Measurements from ENCODE around the gene ATXN1.

Gene ATXN1

DNA sequence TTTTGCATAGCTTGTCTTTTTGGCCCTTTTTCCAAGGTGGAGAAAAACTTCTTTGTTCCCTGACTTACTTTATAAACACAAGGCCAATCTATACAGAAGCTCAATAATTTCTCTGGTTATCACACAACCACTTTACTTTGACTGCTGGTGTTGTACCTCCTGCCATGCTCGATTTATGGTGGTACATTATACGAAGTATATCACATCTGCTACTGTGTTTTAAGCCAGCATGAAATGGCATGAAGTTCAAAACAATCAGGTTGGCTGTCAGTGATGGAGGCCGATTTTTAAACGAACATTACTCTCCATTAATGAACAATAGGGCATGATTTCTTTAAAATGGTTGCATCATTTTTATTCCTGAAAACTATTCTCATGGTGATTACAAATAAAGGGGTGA is 21.0 kb upstream of the ATXN1 start:
- DNase-seq: no peak

DNA sequence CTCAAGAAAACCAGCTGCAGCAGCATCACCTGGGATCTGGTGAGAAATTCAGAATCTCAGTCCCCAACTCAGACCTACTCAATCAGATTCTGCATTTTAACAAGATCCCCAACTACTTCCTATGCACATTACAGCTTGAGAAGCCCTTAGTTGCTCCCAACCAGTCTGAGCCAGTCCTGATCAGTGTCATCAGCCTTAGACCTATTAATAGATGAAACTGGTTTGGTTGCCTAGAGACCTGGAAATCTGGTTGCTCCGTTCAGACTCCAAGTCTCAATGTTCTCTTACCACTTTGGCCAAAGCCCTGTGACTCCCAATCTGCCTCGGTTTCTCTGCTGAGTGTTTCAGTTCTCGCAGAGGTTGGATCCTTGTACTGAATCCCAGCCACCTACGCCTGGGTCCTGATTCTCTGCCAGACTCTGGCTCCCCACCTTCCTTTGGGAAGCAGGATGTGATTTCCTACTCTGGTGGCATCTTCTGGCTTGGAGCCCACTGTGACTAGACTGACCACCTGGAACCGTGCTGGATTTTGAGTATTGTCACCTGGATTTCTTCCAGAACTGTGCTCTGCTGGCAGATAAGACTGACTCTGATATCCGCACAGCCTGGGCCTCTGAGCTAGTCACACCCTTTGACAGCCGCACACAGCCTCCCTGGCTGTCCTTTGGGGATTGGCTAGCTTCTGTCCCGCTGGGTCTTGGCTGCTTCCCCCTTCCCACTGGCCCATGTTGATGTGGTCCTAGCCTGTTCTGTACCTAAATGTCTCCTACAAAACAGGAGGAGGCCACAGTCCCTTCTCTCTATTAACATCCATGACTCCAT is 20.3 kb upstream of the ATXN1 start:
- no peak for DNase-seq

DNA sequence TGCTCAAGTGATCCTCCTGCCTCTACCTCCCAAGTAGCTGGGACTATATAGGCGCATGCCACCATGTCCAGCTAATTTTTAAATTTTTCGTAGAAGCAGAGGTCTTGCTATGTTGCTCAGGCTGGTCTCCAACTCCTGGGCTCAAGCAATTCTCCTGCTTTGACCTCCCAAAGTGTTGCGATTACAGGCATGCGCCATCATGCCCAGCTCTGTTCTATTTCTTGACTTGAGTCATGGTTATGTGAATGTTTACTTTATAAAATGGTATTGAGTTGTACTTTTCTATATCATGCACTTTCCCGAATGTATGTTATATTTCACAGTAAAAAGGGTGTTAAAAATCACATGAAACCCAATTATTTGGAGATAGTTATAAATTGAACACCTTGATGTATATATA is 17.3 kb upstream of the ATXN1 start:
- no peak for DNase-seq

DNA sequence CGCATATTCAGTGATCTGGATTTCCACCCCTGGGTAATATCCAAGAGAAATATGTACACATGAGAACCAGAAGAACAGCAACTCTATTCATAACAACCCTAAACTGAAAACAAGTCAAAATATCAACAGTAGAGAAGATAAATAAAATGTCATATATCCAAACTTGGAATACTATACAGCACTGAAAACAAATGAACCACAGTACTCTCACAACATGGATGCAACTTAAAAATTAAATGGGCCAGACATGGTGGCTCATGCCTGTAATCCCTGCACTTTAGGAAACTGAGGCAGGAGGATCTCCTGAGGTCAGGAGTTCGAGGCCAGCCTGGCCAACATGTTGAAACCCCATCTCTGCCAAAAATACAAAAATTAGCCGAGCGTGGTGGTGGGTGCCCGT is 16.5 kb upstream of the ATXN1 start:
- no peak for DNase-seq

DNA sequence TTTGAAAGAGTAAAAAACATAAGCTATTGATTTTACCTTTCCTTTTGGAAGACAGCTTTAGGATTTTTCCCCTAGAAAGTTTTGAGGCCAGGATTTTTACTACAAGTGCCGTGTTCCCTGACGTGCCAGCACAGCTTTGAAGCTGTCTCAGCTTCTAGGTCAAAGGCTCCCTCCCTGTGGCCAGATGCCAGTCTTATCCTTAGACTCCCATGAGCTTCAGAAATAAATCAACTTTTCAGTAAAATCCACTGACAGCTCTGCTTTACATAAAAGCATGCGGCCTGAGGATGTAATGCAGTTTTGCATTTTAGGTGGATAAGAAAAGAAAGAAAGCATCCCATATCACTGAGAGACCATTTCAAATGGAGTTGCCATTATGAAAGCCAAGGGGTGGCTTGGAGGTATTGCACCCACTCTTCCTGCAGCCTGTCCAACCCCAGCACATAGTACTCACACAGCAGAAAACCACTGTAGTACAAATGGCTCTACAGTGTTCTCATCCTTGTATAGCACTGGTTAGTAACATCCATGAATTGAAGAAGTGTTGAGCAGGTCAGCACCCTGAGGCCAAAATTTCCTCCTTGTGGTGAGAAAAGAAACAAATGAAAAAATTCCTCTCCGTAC is 15.2 kb upstream of the ATXN1 start:
- no peak for DNase-seq

DNA sequence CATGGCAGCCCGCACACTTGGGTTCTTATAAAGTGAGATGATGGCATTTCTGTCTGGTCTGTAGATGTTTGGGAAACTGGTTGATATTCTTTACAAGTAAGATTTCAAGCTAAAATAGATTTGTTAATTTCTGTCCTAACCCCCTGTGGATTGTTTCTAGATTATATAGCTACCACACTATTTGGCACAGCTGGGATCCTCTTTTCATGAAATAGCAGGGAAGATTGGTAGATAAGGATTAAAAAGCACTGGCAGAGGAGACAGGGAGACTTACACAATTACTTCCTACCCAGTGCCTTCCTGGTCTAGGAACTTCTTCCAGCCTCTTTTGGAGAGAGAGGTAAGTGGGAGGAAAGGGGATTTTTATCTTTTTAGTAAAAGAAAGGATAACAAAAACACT is 13.2 kb upstream of the ATXN1 start:
- DNase-seq: no peak

DNA sequence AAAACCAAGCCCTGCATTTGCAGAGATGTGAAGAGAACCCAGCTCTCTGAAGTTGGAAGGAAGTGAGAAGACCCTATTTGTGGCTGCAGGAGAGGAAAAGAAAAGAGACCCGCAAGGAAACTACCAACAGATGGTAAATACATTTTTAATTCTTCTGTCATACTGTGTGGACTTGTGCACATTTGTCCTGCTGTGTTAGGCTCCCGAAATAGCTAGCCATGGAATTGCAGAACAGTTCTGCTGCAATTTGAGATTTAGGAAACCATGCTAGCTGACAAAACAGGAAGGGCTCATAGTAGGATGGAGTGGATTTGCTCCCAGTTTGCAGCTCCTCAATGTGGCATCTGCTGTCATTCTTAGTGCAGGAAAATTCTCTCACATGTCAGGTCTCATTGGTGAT is 12.1 kb upstream of the ATXN1 start:
- no peak for DNase-seq

DNA sequence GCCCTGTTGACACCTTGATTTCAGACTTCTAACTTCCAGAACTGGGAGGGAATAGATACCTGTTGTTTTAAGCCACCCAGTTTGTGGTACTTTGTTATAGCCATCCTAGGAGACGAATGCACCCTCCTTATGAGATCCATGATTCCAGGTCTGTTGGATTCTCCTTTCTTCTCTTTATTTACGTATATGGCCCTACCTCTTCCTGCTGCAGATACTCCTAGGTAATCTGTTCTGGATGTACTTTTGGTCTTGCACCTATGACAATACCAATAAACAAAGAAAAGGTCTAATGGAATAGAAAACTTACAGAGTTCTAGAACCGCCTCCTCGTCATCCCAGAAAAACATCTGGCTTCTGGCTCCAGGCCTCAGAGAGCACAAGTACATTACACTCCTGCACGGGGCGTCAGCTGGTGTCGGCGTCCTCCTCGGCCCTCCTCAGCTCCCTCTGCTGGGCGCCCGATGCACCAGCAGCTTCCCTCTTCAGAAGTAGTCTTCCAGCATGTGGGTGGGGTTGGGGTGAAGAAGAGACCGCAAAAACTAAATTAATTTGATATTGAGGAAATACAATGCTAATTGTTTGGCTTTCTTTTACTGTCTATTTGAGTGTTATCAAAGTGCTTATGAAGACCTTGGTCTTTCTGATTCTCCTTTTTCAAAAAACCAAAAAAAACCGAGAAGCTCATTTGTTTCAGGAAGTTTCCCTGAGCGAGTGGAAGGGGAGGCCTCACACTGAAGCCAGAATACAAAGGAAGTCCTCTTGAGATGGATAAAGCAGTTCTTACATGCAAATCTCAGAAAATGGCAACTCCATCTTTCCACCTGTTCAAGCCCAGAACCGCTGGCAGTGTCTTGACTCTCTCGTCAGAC is 9.7 kb upstream of the ATXN1 start:
- peak; percentile 78 to 85 for DNase-seq

DNA sequence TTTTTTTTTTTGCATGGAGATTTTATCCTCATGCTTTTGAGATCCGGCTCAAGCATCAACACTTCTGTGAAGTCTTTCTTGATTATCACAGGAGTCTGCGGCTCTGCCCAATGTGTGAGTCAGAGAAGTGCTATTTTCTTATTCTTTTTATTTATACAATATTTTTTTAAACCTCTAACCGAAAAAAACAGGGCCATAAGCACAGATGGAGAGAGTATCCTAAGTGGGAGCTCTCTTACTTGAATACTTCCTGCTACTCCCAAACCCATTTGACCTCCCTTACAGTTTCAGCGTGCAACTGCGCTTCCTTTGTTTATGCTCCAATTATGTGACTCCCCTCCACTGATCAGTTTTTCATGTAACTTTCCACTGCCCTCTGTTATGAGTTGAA is 8.7 kb upstream of the ATXN1 start:
- DNase-seq: no peak

DNA sequence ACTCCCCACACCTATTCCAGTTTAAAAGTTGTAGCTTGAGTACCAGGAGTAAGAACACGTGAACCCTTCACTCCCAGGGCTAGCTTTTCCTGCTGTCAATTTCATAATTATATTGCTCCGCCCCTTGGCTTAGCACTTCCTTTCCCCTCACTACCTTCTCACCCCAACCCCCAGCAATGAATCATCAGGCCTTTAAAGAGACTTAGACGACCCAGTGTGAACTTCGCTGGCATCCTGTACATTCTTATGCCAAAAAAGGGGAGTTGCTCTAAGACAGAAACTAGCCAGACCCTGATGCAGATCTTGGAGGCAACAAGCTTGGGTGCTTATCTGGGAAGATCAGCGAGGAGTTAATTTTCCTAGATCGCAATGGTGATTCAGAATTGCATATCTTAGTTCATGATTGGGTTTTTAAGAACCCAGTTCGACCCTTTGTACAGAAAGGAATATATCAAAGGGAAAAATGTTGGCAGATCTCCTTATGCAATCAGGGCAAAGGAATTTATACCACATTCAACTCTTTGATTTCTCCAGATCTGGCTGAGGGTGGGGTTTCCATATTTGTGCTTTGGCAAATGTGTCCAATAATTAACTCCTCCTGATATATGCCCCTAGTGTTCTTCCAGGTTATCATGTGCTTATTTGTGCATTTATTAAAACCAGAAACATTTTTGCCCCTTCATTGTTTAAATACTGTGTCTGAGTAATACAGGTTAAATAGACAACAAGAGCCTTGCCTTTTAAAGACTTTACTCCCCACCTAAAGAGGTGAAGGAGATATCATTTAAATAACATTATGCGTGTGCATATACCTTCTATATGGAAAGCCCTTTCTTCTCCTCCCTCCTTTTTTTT is 8.1 kb upstream of the ATXN1 start:
- peak; percentile 70 to 83 for DNase-seq

DNA sequence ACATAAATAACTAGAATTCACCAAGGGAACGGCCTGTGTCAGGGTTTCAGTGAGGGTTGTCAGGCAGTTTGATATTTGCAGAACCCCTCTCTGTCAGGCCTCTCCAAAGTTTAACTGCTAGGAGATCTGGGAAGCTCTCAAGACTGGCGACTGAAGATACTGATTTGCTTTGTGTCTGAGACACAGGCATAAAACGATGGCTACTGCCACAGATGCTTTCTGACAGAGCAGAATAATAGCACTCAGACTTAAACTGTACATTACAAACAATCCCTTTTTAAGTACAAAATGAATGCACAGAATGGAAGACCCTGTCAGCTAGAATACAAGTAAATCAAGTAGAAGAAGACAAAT is 7.2 kb upstream of the ATXN1 start:
- DNase-seq: no peak

DNA sequence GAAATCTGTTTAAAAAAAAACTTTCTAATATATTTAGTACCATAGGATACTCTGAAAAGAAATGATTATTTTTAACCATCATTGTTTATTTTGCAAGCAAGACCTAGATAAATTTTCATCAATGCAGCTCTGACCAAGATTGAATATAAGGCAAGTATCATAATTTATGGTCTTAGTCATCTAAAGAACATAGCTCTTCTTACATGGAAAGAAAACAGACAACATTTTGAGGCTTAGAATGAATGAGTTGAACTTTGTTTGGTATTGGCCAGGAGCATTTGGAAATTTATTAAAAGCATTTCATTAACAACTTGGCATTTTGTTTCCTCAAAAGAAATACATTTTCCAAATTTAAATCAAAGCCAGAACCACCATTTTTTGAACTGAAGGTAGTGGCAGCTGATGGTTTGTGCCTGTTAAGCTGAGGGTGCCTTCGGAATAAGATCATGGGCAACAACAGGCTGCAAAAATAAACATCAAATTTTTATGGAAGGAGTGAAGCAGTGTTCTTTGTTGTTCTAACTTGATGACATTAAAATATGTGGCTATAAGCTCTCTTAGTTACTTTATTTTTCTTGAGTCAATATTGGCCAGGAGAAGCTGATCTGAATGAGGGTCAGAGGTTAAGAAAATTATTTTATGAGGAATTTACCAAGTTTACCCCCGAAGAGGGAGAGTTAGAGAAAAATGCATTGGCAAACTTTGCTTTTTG is 6.7 kb upstream of the ATXN1 start:
- DNase-seq: no peak

DNA sequence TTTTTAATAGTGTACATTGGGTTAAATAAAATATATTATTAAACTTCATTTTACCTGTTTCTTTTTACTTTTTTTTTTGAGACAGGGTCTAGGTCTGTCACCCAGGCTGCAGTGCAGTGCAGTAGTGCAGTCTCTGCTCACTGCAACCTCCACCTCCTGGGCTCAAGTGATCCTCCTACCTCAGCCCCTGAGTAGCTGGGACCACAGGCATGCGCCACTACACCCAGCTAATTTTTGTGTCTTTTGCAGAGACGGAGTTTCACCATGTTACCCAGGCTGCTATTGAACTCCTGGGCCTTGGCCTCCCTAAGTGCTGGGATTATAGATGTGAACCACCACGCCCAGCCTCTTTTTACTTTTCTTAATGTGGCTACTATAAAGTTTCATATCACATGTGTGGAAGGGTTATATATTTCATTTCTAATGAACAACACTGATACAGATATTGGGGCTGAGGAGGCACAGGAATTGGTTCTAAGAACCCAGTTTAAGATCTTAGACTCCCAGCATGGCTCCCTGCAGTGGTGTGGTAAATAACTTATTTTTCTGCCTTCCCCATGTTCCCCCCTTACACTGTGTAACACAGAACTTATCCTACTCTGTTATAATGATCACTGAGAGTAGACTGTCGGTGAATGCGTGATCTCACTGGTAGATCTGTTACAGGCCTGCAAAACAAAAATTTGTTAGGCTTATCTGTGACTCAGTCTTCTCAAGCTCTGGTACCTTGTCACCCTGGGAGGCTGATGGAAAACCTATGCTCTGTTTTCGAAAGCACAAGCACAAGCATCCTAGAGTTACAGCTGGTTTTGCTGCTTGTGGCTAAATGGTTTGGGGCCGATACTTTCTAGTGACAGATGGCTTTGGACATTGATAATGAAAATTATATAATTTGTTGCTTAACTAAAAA is 5.8 kb upstream of the ATXN1 start:
- no peak for DNase-seq

DNA sequence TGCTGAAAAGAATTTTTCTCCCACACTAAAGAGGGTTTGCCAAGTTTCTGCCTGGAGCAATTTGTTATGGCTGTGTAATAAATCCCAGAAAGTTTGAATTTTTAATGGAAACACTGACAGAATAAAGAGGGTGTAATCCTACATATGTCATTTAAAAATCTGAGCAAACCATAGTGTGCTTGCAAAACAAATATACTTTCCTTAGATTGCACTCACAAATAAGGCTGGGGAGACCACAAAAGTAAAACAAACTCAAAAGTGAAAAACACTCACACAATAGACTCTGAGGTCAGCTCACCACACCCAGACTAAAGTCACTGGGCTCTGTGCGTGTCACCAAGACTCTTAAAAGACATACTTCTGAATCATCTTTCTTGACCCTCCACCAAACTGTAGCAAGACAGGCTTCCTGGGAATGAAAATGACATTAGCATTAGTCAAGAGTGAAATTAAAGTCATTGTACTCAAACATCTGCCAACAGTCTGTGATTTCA is 4.8 kb upstream of the ATXN1 start:
- DNase-seq: peak in 1 of 2 donors; percentile 43

DNA sequence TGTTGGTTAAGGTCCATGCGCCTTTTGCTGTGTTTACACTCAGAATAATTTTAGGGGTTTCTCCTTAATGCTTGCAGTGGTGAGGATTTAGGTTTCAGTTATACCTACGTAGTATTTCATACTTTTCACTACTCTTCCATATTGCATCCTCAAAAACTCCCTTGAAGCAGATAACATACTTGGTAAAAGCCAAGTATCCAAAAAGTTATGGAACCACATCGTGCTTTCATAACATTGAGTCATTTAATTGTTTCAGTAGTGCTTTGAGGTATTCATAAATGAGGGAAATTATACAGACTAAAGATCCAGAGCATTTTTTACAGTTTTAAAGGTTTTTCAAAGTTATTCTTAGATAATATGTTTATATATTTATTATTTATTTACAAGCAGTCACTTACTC is 4.0 kb upstream of the ATXN1 start:
- DNase-seq: no peak

DNA sequence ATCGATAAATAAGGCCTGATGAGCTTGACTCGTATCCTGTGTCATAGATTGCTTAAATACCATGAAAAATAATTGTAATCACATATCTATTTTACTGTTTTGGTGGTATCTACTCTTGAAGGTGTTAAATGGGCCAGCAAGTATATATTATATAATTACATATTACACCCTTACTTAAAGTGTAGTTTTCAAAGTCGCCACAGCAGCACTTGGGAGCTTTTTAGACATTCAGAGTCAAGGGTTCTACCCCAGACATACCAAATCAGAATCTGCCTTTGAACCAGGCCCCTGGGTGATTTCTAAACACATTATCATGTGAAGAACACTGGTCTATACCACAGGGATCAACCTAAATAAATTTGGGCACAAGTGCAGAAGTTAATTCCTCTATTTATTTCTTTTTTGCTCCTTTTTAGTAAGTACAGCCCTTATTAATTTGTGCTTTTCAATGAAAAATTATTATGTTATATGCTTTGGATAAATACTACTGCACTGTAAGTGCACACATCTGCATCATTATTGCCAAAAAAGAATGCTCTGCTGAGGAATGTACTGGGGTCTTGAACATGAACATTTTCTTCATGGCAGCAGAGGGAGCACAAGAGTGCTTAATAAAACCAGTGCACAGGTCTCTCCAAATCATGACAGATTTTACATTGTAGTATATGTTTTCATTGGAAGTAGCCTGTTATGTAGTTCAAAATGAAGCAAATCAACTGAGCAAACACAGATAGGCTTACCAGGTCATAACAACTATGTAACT is 3.1 kb upstream of the ATXN1 start:
- peak; percentile 13 to 60 for DNase-seq

DNA sequence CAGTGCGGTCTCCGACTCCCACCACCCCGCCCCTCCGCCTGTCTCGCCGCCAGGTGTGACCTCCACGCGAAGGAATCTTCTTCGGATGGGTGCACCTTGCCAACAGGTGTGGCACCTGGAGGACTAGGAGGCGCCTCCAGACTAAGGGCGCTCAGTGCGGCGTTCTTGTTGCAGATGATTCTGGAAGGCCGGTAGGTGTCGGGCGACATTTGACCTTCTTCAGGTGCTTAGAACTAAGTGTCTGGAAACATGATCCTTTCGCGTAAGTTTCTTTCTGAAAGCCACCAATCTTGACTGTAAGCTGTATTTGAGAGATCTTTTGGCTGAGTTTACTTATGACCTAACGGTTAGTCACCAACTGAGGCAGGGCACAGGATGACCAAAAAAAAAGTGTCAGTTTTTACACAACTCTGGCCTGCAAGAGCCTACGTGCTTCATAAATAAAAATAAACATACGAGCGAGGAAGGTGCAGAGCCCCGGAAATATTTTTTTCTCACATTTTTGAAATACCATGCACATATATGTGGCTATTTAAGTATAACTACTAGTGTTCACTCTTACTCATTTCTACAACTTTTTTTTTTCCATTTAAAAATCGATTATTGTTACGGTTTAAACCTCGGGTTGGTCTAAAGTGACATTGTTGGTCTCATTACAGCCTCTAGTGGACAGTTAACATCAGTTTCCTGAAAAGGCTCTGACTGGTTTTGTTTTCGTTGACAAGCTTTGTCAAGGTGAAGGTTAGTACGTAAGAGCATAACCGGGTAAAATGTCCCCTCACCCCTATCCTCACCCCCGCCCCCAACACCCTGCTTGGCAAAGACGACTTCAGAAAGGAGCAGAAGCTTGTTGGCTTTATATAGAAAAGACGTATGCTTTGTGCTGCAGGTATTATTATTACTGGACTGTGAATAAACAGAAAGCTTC is 1.6 kb upstream of the ATXN1 start:
- DNase-seq: peak; percentile 82 to 92

DNA sequence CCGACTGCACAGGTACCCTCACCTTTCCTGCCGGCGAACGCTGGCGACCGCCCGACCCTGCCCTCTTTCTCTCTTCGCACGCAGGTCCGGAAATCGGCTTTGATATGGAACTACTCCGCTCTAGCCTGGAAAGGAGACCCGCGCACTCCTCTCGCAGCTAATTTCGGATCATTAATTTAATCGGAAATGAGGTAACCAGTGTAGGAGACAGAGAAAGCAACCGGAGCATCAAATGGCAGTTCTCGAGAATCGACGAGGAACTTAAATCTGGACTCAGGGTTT is 949 bp upstream of the ATXN1 start:
- DNase-seq: no peak

Measured in CD4-positive, alpha-beta T cell treated with Interferon alpha-2 for 1 hour (primary cell).